ENCODE measurements around the gene MTCL1.

DNA sequence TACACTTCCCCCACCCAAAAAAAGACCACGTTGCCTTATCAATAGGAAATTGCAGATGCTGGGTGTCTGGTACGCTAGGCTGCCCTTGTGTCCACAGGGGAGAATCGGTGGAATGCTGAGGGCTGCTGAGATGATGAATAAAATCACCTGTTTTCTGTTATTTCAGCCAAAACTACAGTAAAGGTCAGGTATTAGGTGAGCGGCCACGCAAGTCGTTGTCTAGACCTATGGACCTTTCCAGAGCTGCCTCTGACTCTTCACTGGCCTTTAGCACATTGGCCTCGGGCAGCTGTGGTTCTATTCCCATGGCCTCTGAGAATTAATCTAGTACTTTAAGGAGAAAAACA lies 89.6 kb downstream of the MTCL1 start:
- TF ChIP-seq, protein P1, sequence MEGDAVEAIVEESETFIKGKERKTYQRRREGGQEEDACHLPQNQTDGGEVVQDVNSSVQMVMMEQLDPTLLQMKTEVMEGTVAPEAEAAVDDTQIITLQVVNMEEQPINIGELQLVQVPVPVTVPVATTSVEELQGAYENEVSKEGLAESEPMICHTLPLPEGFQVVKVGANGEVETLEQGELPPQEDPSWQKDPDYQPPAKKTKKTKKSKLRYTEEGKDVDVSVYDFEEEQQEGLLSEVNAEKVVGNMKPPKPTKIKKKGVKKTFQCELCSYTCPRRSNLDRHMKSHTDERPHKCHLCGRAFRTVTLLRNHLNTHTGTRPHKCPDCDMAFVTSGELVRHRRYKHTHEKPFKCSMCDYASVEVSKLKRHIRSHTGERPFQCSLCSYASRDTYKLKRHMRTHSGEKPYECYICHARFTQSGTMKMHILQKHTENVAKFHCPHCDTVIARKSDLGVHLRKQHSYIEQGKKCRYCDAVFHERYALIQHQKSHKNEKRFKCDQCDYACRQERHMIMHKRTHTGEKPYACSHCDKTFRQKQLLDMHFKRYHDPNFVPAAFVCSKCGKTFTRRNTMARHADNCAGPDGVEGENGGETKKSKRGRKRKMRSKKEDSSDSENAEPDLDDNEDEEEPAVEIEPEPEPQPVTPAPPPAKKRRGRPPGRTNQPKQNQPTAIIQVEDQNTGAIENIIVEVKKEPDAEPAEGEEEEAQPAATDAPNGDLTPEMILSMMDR (IDR thresholded peaks at IDR 0.05; ENCODE audit: borderline replicate concordance, extremely low read depth, low read length, poor library complexity, severe bottlenecking) = no peak
- no peak for TF ChIP-seq EZH2 (IDR thresholded peaks at IDR 0.05; ENCODE audit: borderline replicate concordance, low read depth, low read length, severe bottlenecking)
